PFSK-1 (cell line): Measurements from ENCODE around the gene EVC2.

Source experiments
- FOXP2 ChIP-seq: optimal IDR thresholded peaks from 2 replicates; pipeline ENCODE3; 2011; ENCODE audit warnings: borderline replicate concordance, control low read depth, inconsistent platforms; ENCODE audit not compliant: insufficient read depth; ENCODE audit errors: extremely low read length, extremely low read depth
- POLR2AphosphoS5 ChIP-seq: IDR thresholded peaks from 2 replicates; pipeline ENCODE4 v1.6.1; 2012; ENCODE audit warnings: low read depth, mild to moderate bottlenecking, control low read depth, low read length, moderate library complexity
- REST ChIP-seq, 2 experiments: IDR thresholded peaks; 2 replicates each; pipeline versions ENCODE4 v1.6.1 to v1.8.0; 2011 to 2012; ENCODE audit warnings: low read depth in 2 of 2, low read length in 2 of 2, control low read depth in 1 of 2, inconsistent platforms in 1 of 2, mild to moderate bottlenecking in 1 of 2, moderate library complexity in 1 of 2; ENCODE audit not compliant: insufficient read depth in 1 of 2
- SIN3A ChIP-seq: IDR thresholded peaks from 2 replicates; pipeline ENCODE4 v1.6.1; 2012; ENCODE audit warnings: mild to moderate bottlenecking, low read length, moderate library complexity, borderline replicate concordance; ENCODE audit not compliant: insufficient read depth
- TAF1 ChIP-seq: IDR thresholded peaks from 2 replicates; pipeline ENCODE4 v1.6.1; 2012; ENCODE audit warnings: low read length, control low read depth, borderline replicate concordance; ENCODE audit not compliant: insufficient read depth

The EVC2 gene

DNA sequence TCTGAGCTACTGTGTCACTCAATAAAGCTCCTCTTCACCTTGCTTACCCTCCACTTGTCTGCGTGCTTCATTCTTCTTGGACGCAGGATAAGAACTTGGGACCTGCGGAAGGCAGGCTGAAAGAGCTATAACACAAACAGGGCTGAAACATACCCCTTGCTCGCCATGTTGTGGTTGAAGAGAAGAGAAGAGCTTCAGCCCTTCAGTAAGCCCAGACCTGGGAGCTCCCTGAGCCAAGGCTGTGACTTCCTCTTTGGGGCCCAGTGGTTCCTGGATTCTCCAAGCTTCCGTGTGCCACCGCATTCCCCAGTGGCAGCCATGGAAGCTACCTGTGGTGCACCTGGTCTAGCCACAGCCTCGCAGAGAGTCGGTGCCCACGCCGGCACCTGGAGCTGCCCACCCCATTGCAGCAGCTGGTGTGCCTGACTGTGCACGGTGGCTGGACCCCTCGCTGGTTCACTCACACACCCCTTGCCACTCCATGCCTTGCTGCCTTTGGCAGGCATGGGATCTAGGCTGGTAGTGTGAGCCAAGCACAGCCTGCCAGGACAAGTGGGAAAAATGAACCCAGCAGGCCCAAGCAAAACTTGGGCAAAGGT is 160.6 kb downstream of the EVC2 start:
- TF ChIP-seq SIN3A, result no peak
- no peak for TF ChIP-seq POLR2AphosphoS5

DNA sequence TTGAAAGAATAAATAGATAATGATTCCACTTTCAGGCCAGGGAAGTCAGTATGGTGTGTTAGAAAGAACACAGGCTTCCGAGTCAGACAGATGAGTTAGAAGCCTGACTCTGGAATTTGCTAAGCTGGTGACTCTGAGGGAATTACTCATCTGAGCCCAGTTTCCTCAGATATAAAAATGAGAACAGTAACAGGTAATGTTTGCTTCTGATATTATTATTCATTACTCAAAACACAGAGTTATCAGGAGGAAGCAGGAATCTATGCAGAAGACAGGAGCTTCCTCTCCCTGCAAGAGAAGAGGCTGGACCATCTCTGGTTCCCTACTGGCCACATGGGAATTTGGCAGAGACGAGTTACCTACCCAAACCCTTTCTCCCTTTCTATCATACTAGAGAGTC is 163.1 kb downstream of the EVC2 start:
- TF ChIP-seq POLR2AphosphoS5 (no peak), TAF1 (no peak), REST (IDR thresholded peaks at IDR 0.05; ENCODE audit: insufficient read depth in 1 of 2, low read depth in 2 of 2, low read length in 2 of 2) (no peak), FOXP2 (no peak), SIN3A (no peak)

- no peak for TF ChIP-seq REST (IDR thresholded peaks at IDR 0.05; ENCODE audit: insufficient read depth in 1 of 2, low read depth in 2 of 2, low read length in 2 of 2)
These were observed 163.6 kb downstream of the EVC2 start for GRCh38 chr4:5544762-5545161.

DNA sequence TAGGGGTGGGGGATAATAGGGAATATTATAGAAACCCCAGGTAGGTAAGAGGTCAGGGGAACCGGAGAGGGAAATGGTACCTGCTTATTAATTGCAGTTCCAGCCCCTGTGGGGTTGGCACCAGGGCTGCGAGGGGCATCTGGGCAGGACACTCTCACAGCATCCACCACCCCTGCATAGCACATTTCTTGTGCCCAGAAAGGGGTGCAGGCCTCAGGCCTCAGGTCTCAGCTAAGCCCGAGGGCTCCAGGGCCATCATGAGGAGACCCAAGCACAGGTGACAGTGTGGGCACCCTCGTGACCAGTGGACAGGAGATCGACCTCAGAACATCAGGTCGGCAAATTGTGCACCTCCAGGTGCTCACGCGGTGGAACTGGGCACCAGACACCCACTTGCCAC is 164.7 kb downstream of the EVC2 start:
- TF ChIP-seq POLR2AphosphoS5, result no peak

DNA sequence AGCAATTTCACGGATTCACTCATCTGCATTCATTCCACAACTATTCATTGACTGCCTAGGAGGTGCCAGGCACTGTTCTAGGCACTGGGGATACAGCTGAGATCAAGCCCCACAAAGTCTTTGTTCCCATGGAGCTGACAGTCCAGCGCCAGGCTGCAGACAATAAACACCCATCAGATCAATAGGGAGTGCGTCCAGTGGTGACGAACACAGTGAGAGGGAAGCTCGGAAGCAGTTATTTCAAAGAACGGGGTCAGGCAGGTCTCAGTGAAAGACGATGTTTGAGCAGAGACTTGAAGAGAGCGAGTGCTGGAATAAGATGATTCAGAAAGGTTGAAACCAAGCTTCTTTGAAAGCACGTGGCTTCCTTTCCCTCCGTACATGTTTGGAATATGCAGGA is 167.2 kb downstream of the EVC2 start:
- TF ChIP-seq TAF1 (no peak), SIN3A (no peak), REST (IDR thresholded peaks at IDR 0.05; ENCODE audit: insufficient read depth in 1 of 2, low read depth in 2 of 2, low read length in 2 of 2) (no peak), FOXP2 (no peak), POLR2AphosphoS5 (no peak)

GRCh38 chr4:5539584-5539983 is 168.8 kb downstream of the EVC2 start:
- TF ChIP-seq SIN3A (no peak), FOXP2 (no peak), POLR2AphosphoS5 (no peak), TAF1 (no peak), REST (IDR thresholded peaks at IDR 0.05; ENCODE audit: insufficient read depth in 1 of 2, low read depth in 2 of 2, low read length in 2 of 2) (no peak)
